ENCODE data around the gene TLR4.
A peak's percentile ranks its signal among the peaks of the same experiment; 100 is the strongest.

The TLR4 gene

DNA sequence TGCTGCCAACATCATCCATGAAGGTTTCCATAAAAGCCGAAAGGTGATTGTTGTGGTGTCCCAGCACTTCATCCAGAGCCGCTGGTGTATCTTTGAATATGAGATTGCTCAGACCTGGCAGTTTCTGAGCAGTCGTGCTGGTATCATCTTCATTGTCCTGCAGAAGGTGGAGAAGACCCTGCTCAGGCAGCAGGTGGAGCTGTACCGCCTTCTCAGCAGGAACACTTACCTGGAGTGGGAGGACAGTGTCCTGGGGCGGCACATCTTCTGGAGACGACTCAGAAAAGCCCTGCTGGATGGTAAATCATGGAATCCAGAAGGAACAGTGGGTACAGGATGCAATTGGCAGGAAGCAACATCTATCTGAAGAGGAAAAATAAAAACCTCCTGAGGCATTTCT is 10.1 kb downstream of the TLR4 start:
- peak; percentile 39 for DNase-seq (ENCODE audit: low spot score)

GRCh38 chr9:117715411-117715989 is 11.3 kb downstream of the TLR4 start:
- DNase-seq (ENCODE audit: low spot score): no peak

- peak; percentile 28 for DNase-seq (ENCODE audit: low spot score)
Measured at GRCh38 chr9:117718085-117718484, 13.9 kb downstream of the TLR4 start.

GRCh38 chr9:117718701-117719100 is 14.5 kb downstream of the TLR4 start:
- no peak for DNase-seq (ENCODE audit: low spot score)

DNA sequence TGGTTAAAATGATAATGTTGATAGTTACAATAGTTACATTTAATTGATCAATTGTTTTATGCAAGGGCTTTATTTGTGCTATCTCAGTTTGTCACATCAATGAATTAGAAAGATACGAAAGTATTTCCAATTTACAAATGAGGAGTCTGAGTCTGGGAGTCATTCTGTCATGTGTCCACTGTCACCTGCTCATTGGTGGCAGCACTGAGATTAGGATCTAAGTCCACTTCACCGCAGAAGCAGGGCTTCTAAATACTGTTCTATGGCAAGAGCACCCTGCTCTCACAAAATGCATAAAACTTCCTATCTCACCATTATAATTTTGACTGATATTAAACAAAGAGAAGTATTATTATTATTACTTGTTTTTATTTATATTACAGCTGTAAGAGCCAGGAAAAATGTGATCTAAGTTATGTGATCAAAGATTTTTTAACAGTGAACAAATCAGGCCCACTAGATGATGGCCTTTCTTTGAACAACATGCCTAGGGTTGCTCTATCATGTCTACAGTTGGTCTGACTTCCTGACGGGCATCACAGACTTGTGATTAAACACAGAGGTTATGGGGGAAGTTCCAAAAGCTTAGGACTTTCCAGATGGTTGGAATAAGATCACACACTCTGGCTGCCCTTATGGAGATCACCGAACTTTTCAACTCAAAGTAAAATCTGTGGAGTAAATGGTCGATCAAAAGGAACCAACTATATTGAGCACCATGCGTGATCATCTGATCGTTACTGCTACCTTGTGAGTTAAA is 15.1 kb downstream of the TLR4 start:
- DNase-seq (ENCODE audit: low spot score): no peak

DNA sequence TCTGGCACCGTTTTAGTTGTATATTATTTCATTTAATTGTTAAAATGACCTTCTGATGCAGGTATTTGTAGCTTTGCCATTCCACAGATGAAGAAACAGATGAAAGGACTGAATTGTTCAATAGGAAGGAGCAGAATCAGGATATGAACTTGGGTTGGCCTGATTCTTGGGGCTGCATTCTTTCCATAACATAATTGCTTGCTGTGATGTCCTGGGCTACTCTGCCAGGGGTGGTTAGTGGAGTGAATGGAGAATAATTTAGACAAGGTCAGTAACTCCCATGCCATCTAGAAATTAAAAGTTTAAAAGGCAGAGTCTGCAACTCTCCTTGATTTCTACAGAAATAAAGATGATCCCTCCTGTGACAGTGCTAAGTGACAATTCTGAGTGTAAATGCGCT is 15.9 kb downstream of the TLR4 start:
- no peak for DNase-seq (ENCODE audit: low spot score)

- DNase-seq (ENCODE audit: low spot score): no peak
Measured at GRCh38 chr9:117720555-117720954, 16.4 kb downstream of the TLR4 start.

DNA sequence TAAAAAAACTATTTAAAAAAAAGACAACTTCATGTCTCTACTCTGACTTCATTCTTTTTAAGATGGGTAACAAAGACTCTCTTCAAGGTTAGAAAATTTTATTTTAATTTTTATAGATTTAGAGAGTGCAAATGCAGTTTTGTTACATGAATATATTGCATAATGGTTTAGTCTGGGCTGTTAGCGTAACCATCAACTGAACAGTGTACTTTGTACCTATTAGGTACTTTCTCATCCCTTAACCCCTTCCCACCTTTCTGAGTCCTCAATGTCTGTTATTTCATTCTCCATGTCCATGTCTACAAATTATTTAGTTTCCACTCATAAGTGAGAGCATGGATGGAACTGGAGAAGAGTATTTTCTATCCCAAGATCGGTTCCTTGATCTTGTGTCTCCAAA is 16.8 kb downstream of the TLR4 start:
- no peak for DNase-seq (ENCODE audit: low spot score)

GRCh38 chr9:117722108-117722761 is 18.0 kb downstream of the TLR4 start:
- DNase-seq (ENCODE audit: low spot score): no peak

DNA sequence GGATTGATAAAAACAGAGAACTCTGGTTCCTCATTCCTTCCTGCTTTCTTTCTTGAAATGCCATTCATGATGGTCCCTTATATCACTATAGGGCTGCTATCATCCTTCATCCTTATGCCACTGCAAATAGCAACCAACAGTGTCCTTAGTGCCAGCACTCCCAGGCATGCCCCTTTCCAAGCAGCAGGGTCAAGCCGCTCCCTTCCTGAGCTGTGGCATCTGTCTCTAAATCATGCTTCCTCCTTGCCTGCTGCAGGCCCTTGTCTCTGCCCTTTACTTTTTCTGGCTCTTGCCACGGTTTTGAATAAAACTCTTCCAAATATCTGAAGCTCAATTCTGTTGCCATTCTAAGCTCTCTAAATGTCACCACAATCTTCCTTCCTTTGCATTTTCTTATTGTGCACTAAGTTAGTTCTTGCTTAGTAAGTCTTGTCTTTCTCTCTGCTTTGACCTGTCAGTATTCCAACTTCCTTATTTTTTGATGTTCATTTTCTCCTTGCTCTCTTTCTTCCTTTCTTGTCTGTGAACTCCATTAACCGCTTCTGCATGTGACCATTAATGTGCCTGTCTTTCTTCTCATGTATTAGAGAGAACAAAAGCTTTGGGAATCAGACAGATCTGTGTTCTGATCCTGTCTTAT is 19.9 kb downstream of the TLR4 start:
- DNase-seq (ENCODE audit: low spot score): no peak

DNA sequence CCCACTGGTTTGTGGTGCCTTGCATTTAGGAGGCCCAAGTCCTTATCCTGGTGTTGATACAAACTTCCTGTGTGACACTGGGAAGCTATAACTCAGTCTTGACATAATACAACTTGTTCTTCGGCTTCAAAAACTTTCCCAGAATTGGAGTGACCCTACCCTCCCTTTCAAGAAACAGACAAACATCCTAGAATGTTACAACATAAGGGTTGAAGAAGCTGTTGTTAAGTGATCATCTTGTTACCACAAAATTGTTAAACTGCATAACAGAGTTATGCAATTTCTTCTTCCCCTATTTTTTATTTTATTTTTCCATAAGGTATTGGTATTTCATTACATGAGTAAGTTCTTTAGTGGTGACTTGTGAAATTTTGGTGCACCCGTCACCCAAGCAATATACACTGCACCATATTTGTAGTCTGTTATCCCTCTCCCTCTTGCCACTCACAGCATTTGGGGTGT is 21.3 kb downstream of the TLR4 start:
- no peak for DNase-seq (ENCODE audit: low spot score)

DNA sequence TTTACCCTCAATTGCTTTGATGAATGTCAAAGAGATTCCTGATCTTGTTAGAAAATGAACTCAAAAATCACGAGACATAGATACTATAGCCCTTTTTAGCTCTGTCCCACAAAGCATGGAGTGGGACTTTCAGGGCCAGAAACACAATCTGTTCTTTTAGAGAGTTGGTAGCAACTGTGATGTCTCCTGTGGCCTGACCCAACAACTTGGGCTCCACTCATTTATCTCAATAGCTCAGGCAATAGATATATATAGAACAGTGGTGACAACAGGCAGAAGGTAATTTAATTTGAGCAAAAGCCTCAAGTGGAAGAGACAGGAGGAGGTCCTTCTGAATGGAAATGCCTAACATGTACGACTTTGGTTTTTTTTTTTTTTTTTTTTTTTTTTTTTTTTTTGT is 25.2 kb downstream of the TLR4 start:
- DNase-seq (ENCODE audit: low spot score): no peak

DNA sequence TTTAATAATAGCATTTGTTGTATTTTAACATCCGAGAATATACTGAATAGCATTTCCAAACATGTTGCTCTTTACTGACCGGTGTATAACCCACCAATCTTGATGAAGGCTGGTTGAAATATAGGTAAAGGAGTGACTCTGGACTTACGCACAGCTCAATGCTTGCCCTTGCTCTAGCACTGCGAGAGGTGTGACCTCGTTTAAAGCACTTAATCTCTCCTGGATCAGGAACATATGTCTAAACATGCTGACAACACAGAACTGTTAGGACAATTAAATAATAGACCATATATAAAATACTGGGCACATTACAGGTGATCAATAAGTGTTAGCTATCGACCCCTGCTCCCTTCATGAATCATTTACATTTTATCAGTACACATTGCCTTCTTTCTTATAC is 28.3 kb downstream of the TLR4 start:
- DNase-seq (ENCODE audit: low spot score): no peak

DNA sequence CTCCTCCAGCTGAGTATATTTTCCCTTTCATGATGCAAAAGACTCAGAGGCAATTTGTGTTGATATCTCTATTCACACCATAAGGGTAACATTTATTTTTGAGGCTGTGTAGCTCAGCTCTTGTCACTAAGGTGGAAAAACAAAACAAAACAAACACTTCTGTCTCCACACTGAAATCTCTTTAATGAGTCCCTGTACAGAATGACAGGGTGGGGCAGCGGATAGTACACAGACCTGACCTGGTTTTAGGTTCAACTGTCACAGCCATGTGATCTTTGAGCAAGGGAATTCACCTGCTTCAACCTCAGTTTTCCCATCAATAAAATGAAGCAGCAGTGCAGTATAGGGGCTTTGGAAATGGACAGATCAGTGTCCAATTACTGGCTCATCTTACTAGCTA is 29.3 kb downstream of the TLR4 start:
- no peak for DNase-seq (ENCODE audit: low spot score)

GRCh38 chr9:117734082-117734481 is 29.9 kb downstream of the TLR4 start:
- no peak for DNase-seq (ENCODE audit: low spot score)

- peak; percentile 9 for DNase-seq (ENCODE audit: low spot score)
Measured at GRCh38 chr9:117734523-117735314, 30.5 kb downstream of the TLR4 start.

- DNase-seq (ENCODE audit: low spot score): no peak
Measured at GRCh38 chr9:117737721-117738226, 33.6 kb downstream of the TLR4 start.

GRCh38 chr9:117739206-117739605 is 35.0 kb downstream of the TLR4 start:
- no peak for DNase-seq (ENCODE audit: low spot score)

- DNase-seq (ENCODE audit: low spot score): no peak
Measured at GRCh38 chr9:117739624-117740347, 35.6 kb downstream of the TLR4 start.

DNA sequence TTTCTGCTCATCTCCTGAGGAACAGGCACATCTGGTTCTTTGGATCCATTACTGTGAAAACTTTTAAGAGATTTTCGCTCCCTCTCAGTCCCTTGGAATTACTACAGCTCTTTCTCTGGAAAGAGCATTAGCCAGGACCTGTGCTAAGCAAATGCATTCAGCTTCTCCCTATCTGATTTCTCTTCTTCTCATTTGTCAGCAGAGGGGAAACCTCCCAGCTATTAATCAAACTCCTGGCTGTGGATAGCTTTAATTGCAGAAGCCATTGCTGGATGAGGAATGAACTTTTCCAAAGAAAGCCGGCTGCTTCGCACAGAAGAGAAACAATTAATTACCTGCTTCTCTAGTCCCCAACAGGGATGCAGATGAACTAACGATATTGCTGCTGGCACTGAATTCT is 37.9 kb downstream of the TLR4 start:
- no peak for DNase-seq (ENCODE audit: low spot score)

GRCh38 chr9:117744369-117744768 is 40.2 kb downstream of the TLR4 start:
- DNase-seq (ENCODE audit: low spot score): no peak
